HepG2 (cell line): ENCODE results near the gene NFATC2. TPM values are rescaled to one million over a fixed set of nuclear protein-coding genes. Genes with fewer than 3 reads are reported as not detected.

Experiments used
- ATAC-seq: fragments of 200-7000 bp; cut with Tn5 transposase; 3 replicates; pipeline ENCODE4 v1.9.1; 2020; ENCODE audit warnings: mild to moderate bottlenecking, moderate library complexity
- BruUV-seq: library from RNA; stranded (reverse); fragments of 400-500 nt; replicated peaks from 2 replicates; lab custom pipeline; 2021; lab: Mats Ljungman, UMichigan
- CTCF ChIA-PET: fragments of 300-600 bp; formaldehyde crosslinking; extraction: SDS; loops from one replicate; lab custom pipeline; 2021; ENCODE audit warnings: low total read pairs, inconsistent platforms, low intra/inter-chr PET ratio; lab: Yijun Ruan, JAX
- POLR2A ChIA-PET: fragments of 350-600 bp; sonication (Branson Sonifier 250); formaldehyde crosslinking; loops from one replicate; lab custom pipeline; 2020; ENCODE audit warnings: antibody characterized with exemption, inconsistent platforms; lab: Yijun Ruan, JAX
- DNase-seq: peaks from one replicate; pipeline ENCODE4 v3.0.0-alpha.2; 2015; ENCODE audit warnings: low spot score
- FAIRE-seq: peaks from 3 replicates; lab custom pipeline; 2011; peaks lifted over from hg19 to GRCh38; lab: Jason Lieb, UNC
- H2AFZ ChIP-seq: one replicate; pipeline ENCODE4 v1.6.1; 2011; ENCODE audit warnings: low read length, inconsistent platforms
- H3K27ac ChIP-seq: fragments of 300-600 bp; 3 replicates; pipeline ENCODE4 v1.8.0; 2011; ENCODE audit warnings: mixed run types, mild to moderate bottlenecking, mixed read lengths, low read length, inconsistent platforms; ENCODE audit not compliant: insufficient read depth; ENCODE audit errors: extremely low read length
- H3K27me3 ChIP-seq, 2 experiments: fragments of 200-600 bp in 1 of 2; 2 replicates in 1 of 2; 3 replicates in 1 of 2; pipeline versions ENCODE4 v1.6.0 to v1.8.0; 2011; ENCODE audit warnings: low read length in 2 of 2, mild to moderate bottlenecking in 2 of 2, moderate library complexity in 2 of 2, inconsistent platforms in 1 of 2; ENCODE audit not compliant: insufficient read depth in 2 of 2, control insufficient read depth in 1 of 2
- H3K36me3 ChIP-seq, 2 experiments: fragments of 200-600 bp in 1 of 2; replicated peaks in 1 of 2; 2 replicates in 1 of 2; 3 replicates in 1 of 2; pipeline versions ENCODE4 v1.5.1 to v1.8.0; 2011; ENCODE audit warnings: low read length in 2 of 2, inconsistent platforms in 1 of 2; ENCODE audit not compliant: insufficient read depth in 2 of 2, control insufficient read depth in 1 of 2
- H3K4me1 ChIP-seq: 2 replicates; pipeline ENCODE4 v1.5.1; 2012; ENCODE audit warnings: low read length, inconsistent platforms; ENCODE audit not compliant: insufficient read depth
- H3K4me2 ChIP-seq: 2 replicates; pipeline ENCODE4 v1.6.0; 2011; ENCODE audit warnings: low read depth, low read length, inconsistent platforms
- H3K4me3 ChIP-seq, 3 experiments: fragments of 200-600 bp in 1 of 3; sonication (generic), shearing (Covaris generic) in 1 of 3; replicated peaks in 1 of 3; 2 replicates each; pipeline ENCODE4 v1.5.1; 2011 to 2016; ENCODE audit warnings: low read length in 3 of 3, inconsistent platforms in 2 of 3, low read depth in 2 of 3, mild to moderate bottlenecking in 2 of 3, control low read depth in 1 of 3, mixed read lengths in 1 of 3; ENCODE audit not compliant: insufficient read depth in 1 of 3
- H3K79me2 ChIP-seq: one replicate; pipeline ENCODE4 v1.6.1; 2011; ENCODE audit warnings: low read length, inconsistent platforms; ENCODE audit not compliant: insufficient read depth
- H3K9ac ChIP-seq: 2 replicates; pipeline ENCODE4 v1.6.0; 2011; ENCODE audit warnings: mild to moderate bottlenecking, low read depth, low read length, inconsistent platforms; ENCODE audit not compliant: insufficient read depth
- H3K9me3 ChIP-seq: 2 replicates; pipeline ENCODE4 v1.5.1; 2012; ENCODE audit warnings: mild to moderate bottlenecking, low read length
- H4K20me1 ChIP-seq: 2 replicates; pipeline ENCODE4 v1.6.0; 2011; ENCODE audit warnings: inconsistent platforms, mild to moderate bottlenecking, low read length, moderate library complexity; ENCODE audit not compliant: insufficient read depth
- ERF ChIP-seq: IDR thresholded peaks from 2 replicates; pipeline ENCODE4 v1.6.1; 2018; ENCODE audit warnings: missing biosample characterization, missing genetic modification reagents
- ZNF703 ChIP-seq: sonication (generic); formaldehyde crosslinking; IDR thresholded peaks from 2 replicates; pipeline ENCODE4 v1.5.1; 2020; ENCODE audit warnings: missing genetic modification reagents, mild to moderate bottlenecking, moderate library complexity, borderline replicate concordance
- WGBS: methylation state at CpG from one replicate; pipeline ENCODE4 v1.1.6; 2017; ENCODE audit warnings: low lambda C conversion rate; 5-methylcytosine and 5-hydroxymethylcytosine counted together
- in situ Hi-C: cut with HindIII; loops from 2 replicates; pipeline ENCODE4 v1.10.0; 2017; ENCODE audit warnings: low pct_unique_long_range_greater_than_20kb; ENCODE audit not compliant: extremely low pct_ligation_motif_present
- intact Hi-C: fragments of 100-400 bp; cut with micrococcal nuclease; formaldehyde crosslinking; loops from one replicate; pipeline ENCODE4 v1.10.0; 2022; ENCODE audit not compliant: unreplicated experiment
- polyA plus RNA-seq, 8 experiments: library from polyadenylated mRNA; depleted of rRNA in 3 of 8; stranded (reverse) in 7 of 8; unstranded in 1 of 8; fragments of >200 nt; fragmentation: Illumina TruSeq in 4 of 8; extraction: Trizol in 4 of 8; gene quantifications; 2 replicates each; pipeline versions ENCODE4 v1.2.1 to v1.2.3, GENCODE V29; 2011 to 2016; ENCODE audit warnings: low read depth in 4 of 8, missing spikeins in 1 of 8, mixed read lengths in 1 of 8; ENCODE audit not compliant: insufficient read depth in 1 of 8
- total RNA-seq, 5 experiments: library from RNA; depleted of rRNA; stranded (reverse); fragments of >200 nt; fragmentation: Illumina TruSeq; extraction: Trizol; gene quantifications; 2 replicates each; pipeline ENCODE4 v1.2.3, GENCODE V29; 2016; ENCODE audit warnings: low read depth in 1 of 5
- TF ChIP-seq, protein P1 (sequence below): sonication (generic); formaldehyde crosslinking; IDR thresholded peaks from 2 replicates; pipeline ENCODE4 v1.4.0; 2020; ENCODE audit warnings: missing genetic modification reagents
- TF ChIP-seq, protein P2 (sequence below): sonication (generic); formaldehyde crosslinking; IDR thresholded peaks from 2 replicates; pipeline ENCODE4 v1.5.0; 2020; ENCODE audit warnings: mild to moderate bottlenecking, missing genetic modification reagents, moderate library complexity

NFATC2 gene
- total and polyA plus RNA-seq, 2 of the 13 experiments (the other 11 are each of a cell fraction or from before 2014, with no cell fraction given) = 1.9 to 3.3 TPM

DNA sequence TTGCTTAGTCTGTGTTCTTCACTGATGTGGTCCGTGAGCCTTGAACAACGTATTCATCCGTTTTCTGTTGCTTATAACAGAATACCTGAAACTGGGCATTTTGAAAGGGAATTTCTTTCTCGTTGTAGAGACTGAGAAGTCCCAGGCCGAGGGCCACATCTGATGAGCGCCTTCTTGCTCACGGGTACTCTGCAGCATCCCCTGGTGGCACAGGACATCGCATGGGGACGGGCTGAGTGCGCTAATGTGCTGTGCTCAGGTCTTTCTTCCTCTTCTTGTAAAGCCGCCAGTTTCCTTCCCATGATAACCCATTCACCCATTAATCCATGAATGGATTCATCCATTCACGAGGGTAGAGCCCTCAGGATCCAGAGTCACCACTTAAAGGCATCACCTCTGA lies 161.0 kb downstream of the NFATC2 start:
- H4K20me1 ChIP-seq = no peaks in the 10 kb centered on the region
- H3K9ac ChIP-seq = no peak overlapping the region
- FAIRE-seq (no peak), DNase-seq (no peak), ATAC-seq (peak; percentile 41)
- H3K9me3 ChIP-seq = no peaks in the 10 kb centered on the region
- H3K4me2 ChIP-seq = no peak overlapping the region
- no TSS peak for BruUV-seq
- H3K4me1 ChIP-seq = no peaks in the 10 kb centered on the region
- no peak overlapping the region for H3K27ac ChIP-seq
- CTCF ChIA-PET = no interaction called here
- no peaks in the 10 kb centered on the region for H3K27me3 ChIP-seq
- in situ Hi-C loops (no loop called here), intact Hi-C loops (loop anchor here (10.0 kb wide), 1 partner anchor 73 kb away; no protein-coding TSS in a partner anchor)
- H2AFZ ChIP-seq = no peak overlapping the region
- TF ChIP-seq, protein P1, sequence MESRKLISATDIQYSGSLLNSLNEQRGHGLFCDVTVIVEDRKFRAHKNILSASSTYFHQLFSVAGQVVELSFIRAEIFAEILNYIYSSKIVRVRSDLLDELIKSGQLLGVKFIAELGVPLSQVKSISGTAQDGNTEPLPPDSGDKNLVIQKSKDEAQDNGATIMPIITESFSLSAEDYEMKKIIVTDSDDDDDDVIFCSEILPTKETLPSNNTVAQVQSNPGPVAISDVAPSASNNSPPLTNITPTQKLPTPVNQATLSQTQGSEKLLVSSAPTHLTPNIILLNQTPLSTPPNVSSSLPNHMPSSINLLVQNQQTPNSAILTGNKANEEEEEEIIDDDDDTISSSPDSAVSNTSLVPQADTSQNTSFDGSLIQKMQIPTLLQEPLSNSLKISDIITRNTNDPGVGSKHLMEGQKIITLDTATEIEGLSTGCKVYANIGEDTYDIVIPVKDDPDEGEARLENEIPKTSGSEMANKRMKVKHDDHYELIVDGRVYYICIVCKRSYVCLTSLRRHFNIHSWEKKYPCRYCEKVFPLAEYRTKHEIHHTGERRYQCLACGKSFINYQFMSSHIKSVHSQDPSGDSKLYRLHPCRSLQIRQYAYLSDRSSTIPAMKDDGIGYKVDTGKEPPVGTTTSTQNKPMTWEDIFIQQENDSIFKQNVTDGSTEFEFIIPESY (CRISPR knock-in tag) = peak; percentile 97
- TF ChIP-seq, protein P2, sequence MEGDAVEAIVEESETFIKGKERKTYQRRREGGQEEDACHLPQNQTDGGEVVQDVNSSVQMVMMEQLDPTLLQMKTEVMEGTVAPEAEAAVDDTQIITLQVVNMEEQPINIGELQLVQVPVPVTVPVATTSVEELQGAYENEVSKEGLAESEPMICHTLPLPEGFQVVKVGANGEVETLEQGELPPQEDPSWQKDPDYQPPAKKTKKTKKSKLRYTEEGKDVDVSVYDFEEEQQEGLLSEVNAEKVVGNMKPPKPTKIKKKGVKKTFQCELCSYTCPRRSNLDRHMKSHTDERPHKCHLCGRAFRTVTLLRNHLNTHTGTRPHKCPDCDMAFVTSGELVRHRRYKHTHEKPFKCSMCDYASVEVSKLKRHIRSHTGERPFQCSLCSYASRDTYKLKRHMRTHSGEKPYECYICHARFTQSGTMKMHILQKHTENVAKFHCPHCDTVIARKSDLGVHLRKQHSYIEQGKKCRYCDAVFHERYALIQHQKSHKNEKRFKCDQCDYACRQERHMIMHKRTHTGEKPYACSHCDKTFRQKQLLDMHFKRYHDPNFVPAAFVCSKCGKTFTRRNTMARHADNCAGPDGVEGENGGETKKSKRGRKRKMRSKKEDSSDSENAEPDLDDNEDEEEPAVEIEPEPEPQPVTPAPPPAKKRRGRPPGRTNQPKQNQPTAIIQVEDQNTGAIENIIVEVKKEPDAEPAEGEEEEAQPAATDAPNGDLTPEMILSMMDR (CRISPR knock-in tag) = peak; percentile 38
- TF ChIP-seq ZNF703 (CRISPR knock-in tag) (no peak), ERF (CRISPR knock-in tag) (no peak)
- WGBS = 55% methylated on average over 12 of the region's 12 CpGs
- H3K79me2 ChIP-seq = no peaks in the 10 kb centered on the region
- H3K36me3 ChIP-seq = no peaks in the 10 kb centered on the region
- POLR2A ChIA-PET = no interaction called here
- no peak overlapping the region for H3K4me3 ChIP-seq
